Trophoblast cell (in vitro differentiated cells and primary cell): ENCODE results near the gene NAB1.
"Not testable (repeated sequence)": the region's sequence is repeated elsewhere in the genome, so short reads cannot be mapped to it uniquely, and the experiment has no call there.

Experiments
- DNase-seq, 2 donors: peaks; one replicate each; pipeline ENCODE4 v3.0.0-alpha.2; 2016
- H2AFZ ChIP-seq: 2 replicates; pipeline ENCODE4 v1.6.1; 2013; ENCODE audit warnings: low read length, moderate library complexity, mild to moderate bottlenecking; ENCODE audit not compliant: insufficient read depth, poor library complexity
- H2AK5ac ChIP-seq: 2 replicates; pipeline ENCODE4 v1.6.1; 2013; ENCODE audit warnings: mild to moderate bottlenecking, low read length
- H2BK120ac ChIP-seq: 2 replicates; pipeline ENCODE4 v1.6.1; 2013; ENCODE audit warnings: low read length, mild to moderate bottlenecking, moderate library complexity; ENCODE audit not compliant: insufficient read depth, poor library complexity
- H2BK12ac ChIP-seq: 2 replicates; pipeline ENCODE4 v1.6.1; 2013; ENCODE audit warnings: mild to moderate bottlenecking, low read length, moderate library complexity
- H2BK5ac ChIP-seq: 2 replicates; pipeline ENCODE4 v1.6.1; 2013; ENCODE audit warnings: low read length, low read depth, moderate library complexity, mild to moderate bottlenecking; ENCODE audit not compliant: poor library complexity
- H3K14ac ChIP-seq: 2 replicates; pipeline ENCODE4 v1.6.1; 2013; ENCODE audit warnings: mild to moderate bottlenecking, low read length
- H3K18ac ChIP-seq: 2 replicates; pipeline ENCODE4 v1.6.1; 2013; ENCODE audit warnings: mild to moderate bottlenecking, low read length
- H3K23ac ChIP-seq: 2 replicates; pipeline ENCODE4 v1.6.1; 2013; ENCODE audit warnings: low read length
- H3K27ac ChIP-seq: 2 replicates; pipeline ENCODE4 v1.5.1; 2013; ENCODE audit warnings: low read depth, mild to moderate bottlenecking, inconsistent platforms, low read length, moderate library complexity
- H3K27me3 ChIP-seq: 2 replicates; pipeline ENCODE4 v1.6.1; 2013; ENCODE audit warnings: inconsistent platforms, mild to moderate bottlenecking, low read length, moderate library complexity; ENCODE audit not compliant: insufficient read depth
- H3K36me3 ChIP-seq, 2 experiments: 1 replicate in 1 of 2; 2 replicates in 1 of 2; pipeline ENCODE4 v1.6.1; 2013; ENCODE audit warnings: low read length in 2 of 2, mild to moderate bottlenecking in 2 of 2, moderate library complexity in 1 of 2; ENCODE audit not compliant: insufficient read depth in 2 of 2, control insufficient read depth in 1 of 2
- H3K4ac ChIP-seq: 2 replicates; pipeline ENCODE4 v1.6.1; 2013; ENCODE audit warnings: low read depth, mild to moderate bottlenecking, low read length, moderate library complexity
- H3K4me1 ChIP-seq, 2 experiments: 1 replicate in 1 of 2; 2 replicates in 1 of 2; pipeline ENCODE4 v1.6.1; 2013; ENCODE audit warnings: low read length in 2 of 2, mild to moderate bottlenecking in 2 of 2, moderate library complexity in 1 of 2; ENCODE audit not compliant: insufficient read depth in 2 of 2, control insufficient read depth in 1 of 2
- H3K4me2 ChIP-seq: 2 replicates; pipeline ENCODE4 v1.6.1; 2013; ENCODE audit warnings: inconsistent platforms, mild to moderate bottlenecking, low read length, moderate library complexity
- H3K4me3 ChIP-seq: 2 replicates; pipeline ENCODE4 v1.5.1; 2013; ENCODE audit warnings: mild to moderate bottlenecking, low read depth, low read length, inconsistent platforms
- H3K79me1 ChIP-seq: one replicate; pipeline ENCODE4 v1.6.1; 2013; ENCODE audit warnings: low read length
- H3K79me2 ChIP-seq: 2 replicates; pipeline ENCODE4 v1.6.1; 2013; ENCODE audit warnings: low read length, mild to moderate bottlenecking; ENCODE audit not compliant: control insufficient read depth, insufficient read depth, poor library complexity
- H3K9ac ChIP-seq: 2 replicates; pipeline ENCODE4 v1.6.1; 2013; ENCODE audit warnings: mild to moderate bottlenecking, low read length
- H3K9me3 ChIP-seq: 2 replicates; pipeline ENCODE4 v1.6.1; 2013; ENCODE audit warnings: low read depth, mild to moderate bottlenecking, control low read depth, inconsistent platforms, low read length; ENCODE audit not compliant: insufficient read depth
- H4K12ac ChIP-seq: 2 replicates; pipeline ENCODE4 v1.6.1; 2013; ENCODE audit warnings: low read depth, mild to moderate bottlenecking, low read length, moderate library complexity
- H4K8ac ChIP-seq: 2 replicates; pipeline ENCODE4 v1.6.1; 2013; ENCODE audit warnings: low read depth, mild to moderate bottlenecking, low read length, moderate library complexity
- H4K91ac ChIP-seq: one replicate; pipeline ENCODE4 v1.6.1; 2013; ENCODE audit warnings: low read depth, mild to moderate bottlenecking, low read length, moderate library complexity
- WGBS: extraction: QIAGEN DNeasy Blood & Tissue Kit; methylation state at CpG from one replicate; pipeline ENCODE4 v1.1.7; 2013; ENCODE audit warnings: missing lambda C conversion rate; ENCODE audit not compliant: insufficient read length, insufficient coverage; ENCODE audit errors: extremely low coverage; 5-methylcytosine and 5-hydroxymethylcytosine counted together

Gene NAB1

GRCh38 chr2:190705280-190705679 is 56.4 kb downstream of the NAB1 start:
- DNase-seq: no peak
- Histone ChIP-seq H3K9me3 (no peaks in the 10 kb centered on the region), H3K18ac (no peak overlapping the region), H3K79me2 (no peaks in the 10 kb centered on the region), H3K27ac (no peak overlapping the region), H3K36me3 (no peaks in the 10 kb centered on the region), H4K12ac (no peak overlapping the region), H3K4me1 (no peaks in the 10 kb centered on the region), H2BK120ac (no peak overlapping the region), H2AFZ (no peak overlapping the region), H3K23ac (no peak overlapping the region), H2BK12ac (no peak overlapping the region), H3K9ac (no peak overlapping the region), H3K4ac (no peak overlapping the region), H3K79me1 (no peaks in the 10 kb centered on the region), H3K4me3 (no peak overlapping the region), H2AK5ac (no peak overlapping the region), H2BK5ac (no peak overlapping the region), H4K8ac (no peak overlapping the region), H3K4me2 (no peak overlapping the region), H3K27me3 (no peaks in the 10 kb centered on the region), H3K14ac (no peak overlapping the region), H4K91ac (no peak overlapping the region)
- no CpG with 5 or more reads among the region's 6 CpGs for WGBS

DNA sequence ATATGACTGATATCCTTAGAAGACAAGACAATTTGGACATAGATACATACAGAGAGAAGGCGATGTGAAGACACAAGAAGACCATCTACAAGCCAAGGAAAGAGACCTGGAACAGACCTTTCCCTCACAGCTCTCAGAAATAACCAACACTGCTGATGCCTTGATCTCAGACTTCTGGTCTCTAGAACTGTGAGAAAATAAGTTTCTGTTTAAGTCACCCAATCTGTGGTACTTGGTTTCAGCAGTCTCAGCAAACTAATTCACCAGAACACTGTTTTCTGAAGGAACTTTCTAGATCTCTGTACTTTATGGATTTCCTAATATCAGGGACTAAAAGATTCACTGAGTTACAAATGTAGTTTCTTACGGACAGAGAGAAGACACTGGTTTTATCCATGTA is 58.8 kb downstream of the NAB1 start:
- no peaks in the 10 kb centered on the region for H3K9me3 ChIP-seq
- no peak overlapping the region for H3K14ac ChIP-seq
- H2BK120ac ChIP-seq: no peak overlapping the region
- H3K27ac ChIP-seq: no peak overlapping the region
- H3K4ac ChIP-seq: no peak overlapping the region
- no peak overlapping the region for H4K8ac ChIP-seq
- WGBS: no CpG with 5 or more reads among the region's 2 CpGs
- no peaks in the 10 kb centered on the region for H3K79me2 ChIP-seq
- no peaks in the 10 kb centered on the region for H3K79me1 ChIP-seq
- no peak overlapping the region for H2AFZ ChIP-seq
- H4K12ac ChIP-seq: no peak overlapping the region
- H3K4me1 ChIP-seq: peaks cover 2 to 5% of the 10 kb centered on the region in 2 experiments
- no peak for DNase-seq
- no peaks in the 10 kb centered on the region for H3K27me3 ChIP-seq
- no peak overlapping the region for H3K23ac ChIP-seq
- H3K4me2 ChIP-seq: no peak overlapping the region
- H2BK5ac ChIP-seq: no peak overlapping the region
- no peak overlapping the region for H2BK12ac ChIP-seq
- no peak overlapping the region for H4K91ac ChIP-seq
- H3K18ac ChIP-seq: no peak overlapping the region
- H3K9ac ChIP-seq: no peak overlapping the region
- no peaks in the 10 kb centered on the region for H3K36me3 ChIP-seq
- no peak overlapping the region for H2AK5ac ChIP-seq
- no peak overlapping the region for H3K4me3 ChIP-seq

DNA sequence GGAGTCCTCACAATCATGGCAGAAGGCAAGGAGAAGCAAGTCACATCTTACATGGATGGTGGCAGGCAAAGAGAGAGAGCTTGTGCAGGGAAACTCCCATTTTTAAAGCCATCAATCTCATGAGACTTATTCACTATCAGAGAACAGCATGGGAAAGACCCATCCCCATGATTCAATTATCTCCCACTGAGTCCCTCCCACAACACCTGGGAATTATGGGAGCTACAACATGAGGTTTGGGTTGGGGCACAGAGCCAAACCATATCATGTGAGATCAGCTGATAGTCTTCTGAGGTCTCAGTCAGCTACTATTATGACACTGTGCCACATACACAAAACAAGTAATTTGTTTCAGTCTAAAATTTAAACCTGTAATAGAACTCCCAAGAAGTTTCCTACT is 59.8 kb downstream of the NAB1 start:
- not testable (repeated sequence) for H3K36me3 ChIP-seq, H2BK120ac ChIP-seq, H3K23ac ChIP-seq, H2BK5ac ChIP-seq, H3K79me1 ChIP-seq, H3K18ac ChIP-seq, DNase-seq, H3K4ac ChIP-seq, H3K4me1 ChIP-seq, H4K91ac ChIP-seq, H3K9me3 ChIP-seq, H3K4me3 ChIP-seq, H3K27ac ChIP-seq, H4K12ac ChIP-seq, H3K27me3 ChIP-seq, H2AFZ ChIP-seq, H3K9ac ChIP-seq, H3K14ac ChIP-seq, H2AK5ac ChIP-seq, H4K8ac ChIP-seq, H3K79me2 ChIP-seq, H2BK12ac ChIP-seq, H3K4me2 ChIP-seq

GRCh38 chr2:190711069-190711468 is 62.2 kb downstream of the NAB1 start:
- no peak overlapping the region for H3K23ac ChIP-seq
- no peak overlapping the region for H3K4me2 ChIP-seq
- peak overlapping the region; percentile 6 for H2BK12ac ChIP-seq
- no peaks in the 10 kb centered on the region for H3K79me1 ChIP-seq
- no CpG with 5 or more reads among the region's 4 CpGs for WGBS
- no peaks in the 10 kb centered on the region for H3K79me2 ChIP-seq
- H4K8ac ChIP-seq: no peak overlapping the region
- H3K4me1 ChIP-seq: peaks cover 2 to 5% of the 10 kb centered on the region in 2 experiments
- H3K27ac ChIP-seq: peak overlapping the region; percentile 8
- DNase-seq: no peak
- no peaks in the 10 kb centered on the region for H3K27me3 ChIP-seq
- H3K9me3 ChIP-seq: no peaks in the 10 kb centered on the region
- H3K9ac ChIP-seq: no peak overlapping the region
- H3K36me3 ChIP-seq: no peaks in the 10 kb centered on the region
- H4K91ac ChIP-seq: peak overlapping the region; percentile 20
- no peak overlapping the region for H2AK5ac ChIP-seq
- no peak overlapping the region for H3K18ac ChIP-seq
- H3K4me3 ChIP-seq: no peak overlapping the region
- no peak overlapping the region for H3K14ac ChIP-seq
- no peak overlapping the region for H2BK120ac ChIP-seq
- H2AFZ ChIP-seq: no peak overlapping the region
- H3K4ac ChIP-seq: no peak overlapping the region
- H2BK5ac ChIP-seq: no peak overlapping the region
- no peak overlapping the region for H4K12ac ChIP-seq

GRCh38 chr2:190713471-190713870 is 64.6 kb downstream of the NAB1 start:
- Histone ChIP-seq H3K4me3 (no peak overlapping the region), H4K8ac (no peak overlapping the region), H3K27me3 (no peaks in the 10 kb centered on the region), H3K27ac (no peak overlapping the region), H3K79me2 (no peaks in the 10 kb centered on the region), H2AK5ac (no peak overlapping the region), H3K9me3 (no peaks in the 10 kb centered on the region), H3K4me1 (peaks cover 14 to 15% of the 10 kb centered on the region in 2 experiments), H2BK12ac (no peak overlapping the region), H2AFZ (no peak overlapping the region), H4K91ac (no peak overlapping the region), H4K12ac (no peak overlapping the region), H3K79me1 (peaks cover 5% of the 10 kb centered on the region), H2BK120ac (no peak overlapping the region), H3K4ac (no peak overlapping the region), H2BK5ac (no peak overlapping the region), H3K14ac (no peak overlapping the region), H3K36me3 (no peaks in the 10 kb centered on the region), H3K23ac (no peak overlapping the region), H3K4me2 (no peak overlapping the region), H3K9ac (no peak overlapping the region), H3K18ac (no peak overlapping the region)
- DNase-seq: peak in 1 of 2 donors; percentile 39
